HL-60 (cell line): ENCODE results near the gene TENT4A.

Experiments used
- DNase-seq, 2 experiments: peaks; one replicate each; pipeline ENCODE4 v3.0.0-alpha.2; 2010 to 2020; ENCODE audit warnings: low read depth in 1 of 2, low spot score in 1 of 2
- H3K27ac ChIP-seq: fragments of 250-450 bp; sonication (Bioruptor Pico); replicated peaks from 2 replicates; pipeline ENCODE4 v1.5.1; 2020; ENCODE audit warnings: mild to moderate bottlenecking, moderate library complexity
- H3K27me3 ChIP-seq: fragments of 250-450 bp; sonication (Bioruptor Pico); 2 replicates; pipeline ENCODE4 v1.5.1; 2021; ENCODE audit warnings: mild to moderate bottlenecking, moderate library complexity; ENCODE audit not compliant: insufficient read depth, poor library complexity, severe bottlenecking
- H3K4me3 ChIP-seq: replicated peaks from 2 replicates; pipeline ENCODE4 v1.5.1; 2011; ENCODE audit warnings: mild to moderate bottlenecking, control low read depth, low read length; ENCODE audit not compliant: insufficient read depth
- GABPA ChIP-seq: IDR thresholded peaks from 2 replicates; pipeline ENCODE4 v1.6.1; 2012; ENCODE audit warnings: low read depth
- POLR2AphosphoS5 ChIP-seq: IDR thresholded peaks from 2 replicates; pipeline ENCODE4 v1.6.1; 2012; ENCODE audit warnings: low read depth
- SPI1 ChIP-seq: IDR thresholded peaks from 2 replicates; pipeline ENCODE4 v1.6.1; 2012; ENCODE audit warnings: low read depth, mild to moderate bottlenecking, borderline replicate concordance
- TF ChIP-seq, protein P1 (sequence below): IDR thresholded peaks from 2 replicates; pipeline ENCODE4 v1.6.1; 2012; ENCODE audit warnings: low read depth; ENCODE audit not compliant: insufficient replicate concordance
- TF ChIP-seq, protein P2 (sequence below): IDR thresholded peaks from one replicate; pipeline ENCODE4 v1.5.1; 2011; ENCODE audit warnings: low read length, control low read depth, inconsistent platforms; ENCODE audit not compliant: insufficient read depth

TENT4A gene

DNA sequence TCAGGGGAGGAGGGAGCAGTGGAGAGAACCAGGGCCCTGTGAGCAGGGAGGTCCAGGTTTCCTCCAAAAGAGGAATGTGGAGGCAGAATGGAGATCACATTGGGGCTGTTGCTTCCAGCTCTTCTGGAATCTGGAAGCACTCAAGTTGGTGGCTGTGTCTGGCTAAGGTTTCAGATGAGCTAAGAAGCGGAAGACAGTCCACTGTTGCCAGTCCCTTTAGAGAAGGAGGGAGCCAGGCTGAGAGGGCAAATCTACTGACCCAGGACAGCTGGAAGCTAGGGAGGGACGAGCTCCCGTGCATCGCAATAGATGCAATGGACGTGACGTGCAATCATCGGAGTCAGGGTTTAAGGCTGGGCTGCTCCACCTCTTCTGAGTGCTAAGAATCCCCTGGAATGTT is 71.2 kb downstream of the TENT4A start:
- Histone ChIP-seq H3K27me3 (no peaks in the 10 kb centered on the region), H3K27ac (no peak overlapping the region), H3K4me3 (no peak overlapping the region)
- TF ChIP-seq, protein P1, sequence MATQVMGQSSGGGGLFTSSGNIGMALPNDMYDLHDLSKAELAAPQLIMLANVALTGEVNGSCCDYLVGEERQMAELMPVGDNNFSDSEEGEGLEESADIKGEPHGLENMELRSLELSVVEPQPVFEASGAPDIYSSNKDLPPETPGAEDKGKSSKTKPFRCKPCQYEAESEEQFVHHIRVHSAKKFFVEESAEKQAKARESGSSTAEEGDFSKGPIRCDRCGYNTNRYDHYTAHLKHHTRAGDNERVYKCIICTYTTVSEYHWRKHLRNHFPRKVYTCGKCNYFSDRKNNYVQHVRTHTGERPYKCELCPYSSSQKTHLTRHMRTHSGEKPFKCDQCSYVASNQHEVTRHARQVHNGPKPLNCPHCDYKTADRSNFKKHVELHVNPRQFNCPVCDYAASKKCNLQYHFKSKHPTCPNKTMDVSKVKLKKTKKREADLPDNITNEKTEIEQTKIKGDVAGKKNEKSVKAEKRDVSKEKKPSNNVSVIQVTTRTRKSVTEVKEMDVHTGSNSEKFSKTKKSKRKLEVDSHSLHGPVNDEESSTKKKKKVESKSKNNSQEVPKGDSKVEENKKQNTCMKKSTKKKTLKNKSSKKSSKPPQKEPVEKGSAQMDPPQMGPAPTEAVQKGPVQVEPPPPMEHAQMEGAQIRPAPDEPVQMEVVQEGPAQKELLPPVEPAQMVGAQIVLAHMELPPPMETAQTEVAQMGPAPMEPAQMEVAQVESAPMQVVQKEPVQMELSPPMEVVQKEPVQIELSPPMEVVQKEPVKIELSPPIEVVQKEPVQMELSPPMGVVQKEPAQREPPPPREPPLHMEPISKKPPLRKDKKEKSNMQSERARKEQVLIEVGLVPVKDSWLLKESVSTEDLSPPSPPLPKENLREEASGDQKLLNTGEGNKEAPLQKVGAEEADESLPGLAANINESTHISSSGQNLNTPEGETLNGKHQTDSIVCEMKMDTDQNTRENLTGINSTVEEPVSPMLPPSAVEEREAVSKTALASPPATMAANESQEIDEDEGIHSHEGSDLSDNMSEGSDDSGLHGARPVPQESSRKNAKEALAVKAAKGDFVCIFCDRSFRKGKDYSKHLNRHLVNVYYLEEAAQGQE, result no peak
- no peak for TF ChIP-seq GABPA
- TF ChIP-seq SPI1, result no peak
- no peak for TF ChIP-seq POLR2AphosphoS5
- TF ChIP-seq, protein P2, sequence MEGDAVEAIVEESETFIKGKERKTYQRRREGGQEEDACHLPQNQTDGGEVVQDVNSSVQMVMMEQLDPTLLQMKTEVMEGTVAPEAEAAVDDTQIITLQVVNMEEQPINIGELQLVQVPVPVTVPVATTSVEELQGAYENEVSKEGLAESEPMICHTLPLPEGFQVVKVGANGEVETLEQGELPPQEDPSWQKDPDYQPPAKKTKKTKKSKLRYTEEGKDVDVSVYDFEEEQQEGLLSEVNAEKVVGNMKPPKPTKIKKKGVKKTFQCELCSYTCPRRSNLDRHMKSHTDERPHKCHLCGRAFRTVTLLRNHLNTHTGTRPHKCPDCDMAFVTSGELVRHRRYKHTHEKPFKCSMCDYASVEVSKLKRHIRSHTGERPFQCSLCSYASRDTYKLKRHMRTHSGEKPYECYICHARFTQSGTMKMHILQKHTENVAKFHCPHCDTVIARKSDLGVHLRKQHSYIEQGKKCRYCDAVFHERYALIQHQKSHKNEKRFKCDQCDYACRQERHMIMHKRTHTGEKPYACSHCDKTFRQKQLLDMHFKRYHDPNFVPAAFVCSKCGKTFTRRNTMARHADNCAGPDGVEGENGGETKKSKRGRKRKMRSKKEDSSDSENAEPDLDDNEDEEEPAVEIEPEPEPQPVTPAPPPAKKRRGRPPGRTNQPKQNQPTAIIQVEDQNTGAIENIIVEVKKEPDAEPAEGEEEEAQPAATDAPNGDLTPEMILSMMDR, result no peak
- no peak for DNase-seq

DNA sequence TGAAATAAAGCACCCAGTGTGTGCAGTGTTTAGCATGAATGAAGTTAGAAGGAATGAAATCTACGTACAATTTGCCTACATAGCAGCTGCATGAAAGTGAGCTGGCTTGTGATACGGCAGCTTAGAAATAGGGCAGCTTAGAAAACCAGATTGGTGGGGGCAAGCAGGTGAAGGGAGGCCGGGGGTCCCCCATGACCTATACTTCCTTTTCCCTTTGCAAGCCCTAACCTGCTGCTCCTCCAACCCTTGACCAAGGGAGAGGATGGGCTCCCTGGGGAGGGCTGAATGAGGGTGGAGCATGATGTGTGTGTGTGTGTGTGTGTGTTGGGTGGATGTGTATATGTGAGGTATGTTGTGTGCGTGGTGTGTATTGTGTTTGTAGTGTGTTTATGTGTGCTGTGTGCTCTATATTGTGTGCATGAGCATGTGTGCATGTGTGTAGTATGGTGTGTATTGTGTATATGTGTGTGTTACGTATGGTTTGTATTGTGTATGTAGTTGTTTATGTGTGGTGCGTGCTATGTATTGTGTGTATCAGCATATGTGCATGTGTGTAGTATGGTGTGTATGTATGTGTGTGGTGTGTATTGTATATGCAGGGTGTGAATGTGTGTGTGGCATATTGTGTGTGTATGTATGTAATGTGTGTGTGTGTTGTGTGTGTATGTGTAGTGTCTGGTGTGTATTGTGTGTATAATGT is 72.1 kb downstream of the TENT4A start:
- Histone ChIP-seq H3K27me3 (no peaks in the 10 kb centered on the region), H3K4me3 (no peak overlapping the region), H3K27ac (no peak overlapping the region)
- TF ChIP-seq SPI1, result no peak
- no peak for TF ChIP-seq GABPA
- TF ChIP-seq, protein P2, result no peak
- no peak for TF ChIP-seq POLR2AphosphoS5
- TF ChIP-seq, protein P1, result no peak
- DNase-seq, result no peak

DNA sequence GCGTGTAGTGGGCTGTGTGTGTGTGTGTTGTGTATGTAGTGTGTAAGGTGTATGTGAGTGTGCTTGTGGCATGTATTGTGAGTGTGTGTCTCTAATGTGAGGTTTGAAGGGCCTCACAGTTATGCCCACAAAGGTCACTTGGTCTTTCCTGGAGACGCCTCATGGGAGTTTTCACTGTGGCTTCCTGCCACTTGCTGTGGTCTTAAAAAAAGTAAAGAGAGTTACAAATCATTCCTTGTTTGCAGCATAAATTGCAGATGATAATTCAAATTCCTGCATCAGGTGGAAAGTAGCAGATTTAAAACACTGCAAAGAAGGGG is 72.6 kb downstream of the TENT4A start:
- no peak overlapping the region for H3K27ac ChIP-seq
- H3K4me3 ChIP-seq, result no peak overlapping the region
- no peaks in the 10 kb centered on the region for H3K27me3 ChIP-seq
- TF ChIP-seq, protein P2, result no peak
- TF ChIP-seq POLR2AphosphoS5 (no peak), GABPA (no peak), SPI1 (no peak)
- TF ChIP-seq, protein P1, result no peak
- no peak for DNase-seq
